Neural cell (in vitro differentiated cells): ENCODE measurements around the gene SLC37A1. TPM values are rescaled to one million over a fixed set of nuclear protein-coding genes. Genes with fewer than 3 reads are reported as not detected.

ENCODE experiments used
- H2AFZ ChIP-seq: fragments of 200-600, 300-800 bp; sonication (generic), shearing (Covaris generic); 2 replicates; pipeline ENCODE4 v1.6.0; 2014; ENCODE audit warnings: low read depth, mild to moderate bottlenecking, antibody characterized with exemption, low read length, moderate library complexity
- H3F3A ChIP-seq: fragments of 200-600 bp; shearing (Covaris generic); 2 replicates; pipeline ENCODE4 v1.6.1; 2016; ENCODE audit warnings: mild to moderate bottlenecking, moderate library complexity, mixed read lengths, antibody characterized with exemption, low read length; ENCODE audit not compliant: insufficient read depth, poor library complexity, severe bottlenecking
- H3K27ac ChIP-seq: fragments of 200-600, 300-800 bp; sonication (generic), shearing (Covaris generic); 2 replicates; pipeline ENCODE4 v1.5.1; 2014; ENCODE audit warnings: mild to moderate bottlenecking, low read length, moderate library complexity
- H3K27me3 ChIP-seq: fragments of 300-800, 200-600 bp; sonication (generic), shearing (Covaris generic); 2 replicates; pipeline ENCODE4 v1.6.0; 2014; ENCODE audit warnings: mild to moderate bottlenecking, low read depth, low read length, moderate library complexity; ENCODE audit not compliant: insufficient read depth
- H3K36me3 ChIP-seq: fragments of 300-800, 200-600 bp; sonication (generic), shearing (Covaris generic); 2 replicates; pipeline ENCODE4 v1.5.1; 2014; ENCODE audit warnings: mild to moderate bottlenecking, antibody characterized with exemption, low read length, moderate library complexity; ENCODE audit not compliant: insufficient read depth
- H3K4me2 ChIP-seq: fragments of 300-800, 200-600 bp; sonication (generic), shearing (Covaris generic); 2 replicates; pipeline ENCODE4 v1.6.0; 2014; ENCODE audit warnings: mild to moderate bottlenecking, low read length
- H3K4me3 ChIP-seq: fragments of 300-800, 200-600 bp; sonication (generic), shearing (Covaris generic); 2 replicates; pipeline ENCODE4 v1.5.1; 2014; ENCODE audit warnings: mild to moderate bottlenecking, low read length, moderate library complexity
- H3K79me2 ChIP-seq: fragments of 200-600 bp; shearing (Covaris generic); replicated peaks from 2 replicates; pipeline ENCODE4 v1.6.0; 2014; ENCODE audit warnings: mild to moderate bottlenecking, low read length, moderate library complexity; ENCODE audit not compliant: insufficient read depth
- H3K9ac ChIP-seq: fragments of 300-800, 200-600 bp; sonication (generic), shearing (Covaris generic); 2 replicates; pipeline ENCODE4 v1.6.1; 2016; ENCODE audit warnings: mild to moderate bottlenecking, low read length, mixed read lengths
- H3K9me2 ChIP-seq: fragments of 200-600 bp; shearing (Covaris generic); 2 replicates; pipeline ENCODE4 v1.6.1; 2016; ENCODE audit warnings: mild to moderate bottlenecking, low read length, mixed read lengths; ENCODE audit not compliant: insufficient read depth
- H3K9me3 ChIP-seq: fragments of 200-600, 300-800 bp; sonication (generic), shearing (Covaris generic); 2 replicates; pipeline ENCODE4 v1.6.1; 2016; ENCODE audit warnings: mild to moderate bottlenecking, mixed run types, low read length, moderate library complexity, mixed read lengths
- H4K20me1 ChIP-seq: fragments of 200-600 bp; shearing (Covaris generic); 2 replicates; pipeline ENCODE4 v1.6.1; 2016; ENCODE audit warnings: mild to moderate bottlenecking, mixed run types; ENCODE audit not compliant: insufficient read depth
- EP300 ChIP-seq: fragments of 450-650 bp; conservative IDR thresholded peaks from 2 replicates; pipeline ENCODE4 v1.6.1; 2014; ENCODE audit warnings: antibody characterized with exemption, mild to moderate bottlenecking, moderate library complexity; ENCODE audit not compliant: poor library complexity, severe bottlenecking
- EZH2 ChIP-seq: fragments of 200-600, 300-800 bp; shearing (Covaris generic), sonication (generic); IDR thresholded peaks from 2 replicates; pipeline ENCODE4 v1.6.1; 2014; ENCODE audit warnings: antibody characterized with exemption, low read length, borderline replicate concordance, mild to moderate bottlenecking; ENCODE audit not compliant: insufficient read depth, poor library complexity, severe bottlenecking
- MXI1 ChIP-seq: fragments of 450-650 bp; conservative IDR thresholded peaks from 2 replicates; pipeline ENCODE4 v1.6.1; 2014; ENCODE audit warnings: antibody characterized with exemption, mild to moderate bottlenecking; ENCODE audit not compliant: poor library complexity, severe bottlenecking
- POLR2AphosphoS5 ChIP-seq: IDR thresholded peaks from 2 replicates; pipeline ENCODE4 v1.6.1; 2012
- RAD21 ChIP-seq: fragments of 450-650 bp; conservative IDR thresholded peaks from 2 replicates; pipeline ENCODE4 v1.6.1; 2014; ENCODE audit warnings: antibody characterized with exemption, mild to moderate bottlenecking, moderate library complexity
- SMC3 ChIP-seq: fragments of 450-650 bp; conservative IDR thresholded peaks from 2 replicates; pipeline ENCODE4 v1.6.1; 2014; ENCODE audit warnings: antibody characterized with exemption, mild to moderate bottlenecking, moderate library complexity; ENCODE audit not compliant: poor library complexity
- TAF1 ChIP-seq: IDR thresholded peaks from 2 replicates; pipeline ENCODE4 v1.6.1; 2012; ENCODE audit warnings: low read depth
- polyA plus RNA-seq: library from polyadenylated mRNA; depleted of rRNA; stranded (reverse); fragments of >200 nt; gene quantifications from 2 replicates; pipeline ENCODE4 v1.2.3, GENCODE V29; 2014
- TF ChIP-seq, protein P1 (sequence below): IDR thresholded peaks from 2 replicates; pipeline ENCODE4 v1.6.1; 2012; ENCODE audit warnings: borderline replicate concordance
- TF ChIP-seq, protein P2 (sequence below): fragments of 450-650 bp; IDR thresholded peaks from 2 replicates; pipeline ENCODE4 v1.5.1; 2014; ENCODE audit warnings: antibody characterized with exemption, mild to moderate bottlenecking, moderate library complexity; ENCODE audit not compliant: poor library complexity, severe bottlenecking

SLC37A1 gene
- polyA plus RNA-seq, 1 donor from 2014 or later, result 60.7 TPM

DNA sequence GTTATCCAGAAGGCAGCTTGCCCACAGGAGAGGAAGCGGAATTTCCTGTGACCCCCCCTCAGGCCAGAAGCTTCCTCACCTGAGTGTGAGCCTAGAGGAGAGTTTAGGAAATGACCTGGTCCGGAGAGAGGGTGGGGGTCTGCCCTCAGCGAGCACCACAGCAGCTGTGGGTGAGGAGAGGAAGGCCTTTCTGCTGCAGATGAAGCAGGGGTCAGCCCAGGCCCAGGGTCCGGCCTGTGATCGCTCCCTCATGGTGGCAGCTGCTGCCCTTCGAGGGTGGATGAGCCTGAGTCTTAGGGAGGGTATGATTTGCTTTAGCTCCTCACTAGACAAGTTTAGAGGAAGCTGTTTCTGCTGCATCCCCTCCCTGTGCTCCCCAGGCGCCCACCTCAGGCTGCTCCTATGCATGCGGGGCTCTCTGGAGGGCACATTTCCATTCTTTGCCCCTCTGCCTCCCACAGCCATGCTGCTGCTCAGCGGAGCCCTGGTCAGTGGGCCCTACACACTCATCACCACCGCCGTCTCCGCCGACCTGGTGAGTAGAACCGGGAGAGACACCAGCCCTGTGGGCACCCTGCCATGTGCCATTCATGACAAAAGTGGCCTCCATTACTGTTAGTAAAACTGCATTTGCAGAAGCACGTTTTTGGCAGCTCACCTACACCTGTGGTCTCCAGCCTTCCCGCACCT is 53.0 kb downstream of the SLC37A1 start:
- no peak for TF ChIP-seq EP300
- TF ChIP-seq MXI1, result no peak
- TF ChIP-seq, protein P1, sequence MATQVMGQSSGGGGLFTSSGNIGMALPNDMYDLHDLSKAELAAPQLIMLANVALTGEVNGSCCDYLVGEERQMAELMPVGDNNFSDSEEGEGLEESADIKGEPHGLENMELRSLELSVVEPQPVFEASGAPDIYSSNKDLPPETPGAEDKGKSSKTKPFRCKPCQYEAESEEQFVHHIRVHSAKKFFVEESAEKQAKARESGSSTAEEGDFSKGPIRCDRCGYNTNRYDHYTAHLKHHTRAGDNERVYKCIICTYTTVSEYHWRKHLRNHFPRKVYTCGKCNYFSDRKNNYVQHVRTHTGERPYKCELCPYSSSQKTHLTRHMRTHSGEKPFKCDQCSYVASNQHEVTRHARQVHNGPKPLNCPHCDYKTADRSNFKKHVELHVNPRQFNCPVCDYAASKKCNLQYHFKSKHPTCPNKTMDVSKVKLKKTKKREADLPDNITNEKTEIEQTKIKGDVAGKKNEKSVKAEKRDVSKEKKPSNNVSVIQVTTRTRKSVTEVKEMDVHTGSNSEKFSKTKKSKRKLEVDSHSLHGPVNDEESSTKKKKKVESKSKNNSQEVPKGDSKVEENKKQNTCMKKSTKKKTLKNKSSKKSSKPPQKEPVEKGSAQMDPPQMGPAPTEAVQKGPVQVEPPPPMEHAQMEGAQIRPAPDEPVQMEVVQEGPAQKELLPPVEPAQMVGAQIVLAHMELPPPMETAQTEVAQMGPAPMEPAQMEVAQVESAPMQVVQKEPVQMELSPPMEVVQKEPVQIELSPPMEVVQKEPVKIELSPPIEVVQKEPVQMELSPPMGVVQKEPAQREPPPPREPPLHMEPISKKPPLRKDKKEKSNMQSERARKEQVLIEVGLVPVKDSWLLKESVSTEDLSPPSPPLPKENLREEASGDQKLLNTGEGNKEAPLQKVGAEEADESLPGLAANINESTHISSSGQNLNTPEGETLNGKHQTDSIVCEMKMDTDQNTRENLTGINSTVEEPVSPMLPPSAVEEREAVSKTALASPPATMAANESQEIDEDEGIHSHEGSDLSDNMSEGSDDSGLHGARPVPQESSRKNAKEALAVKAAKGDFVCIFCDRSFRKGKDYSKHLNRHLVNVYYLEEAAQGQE, result no peak
- TF ChIP-seq RAD21, result no peak
- no peak for TF ChIP-seq EZH2
- TF ChIP-seq POLR2AphosphoS5, result no peak
- TF ChIP-seq SMC3, result no peak
- no peak for TF ChIP-seq TAF1
- Histone ChIP-seq H3K9ac (no peak overlapping the region), H2AFZ (no peak overlapping the region), H3K27me3 (no peaks in the 10 kb centered on the region), H3K27ac (no peak overlapping the region), H3K4me3 (no peak overlapping the region), H3K9me3 (no peaks in the 10 kb centered on the region), H3K4me2 (no peak overlapping the region), H3K79me2 (no peaks in the 10 kb centered on the region), H3K36me3 (peaks cover 17% of the 10 kb centered on the region), H3K9me2 (no peaks in the 10 kb centered on the region), H4K20me1 (no peaks in the 10 kb centered on the region), H3F3A (no peaks in the 10 kb centered on the region)

DNA sequence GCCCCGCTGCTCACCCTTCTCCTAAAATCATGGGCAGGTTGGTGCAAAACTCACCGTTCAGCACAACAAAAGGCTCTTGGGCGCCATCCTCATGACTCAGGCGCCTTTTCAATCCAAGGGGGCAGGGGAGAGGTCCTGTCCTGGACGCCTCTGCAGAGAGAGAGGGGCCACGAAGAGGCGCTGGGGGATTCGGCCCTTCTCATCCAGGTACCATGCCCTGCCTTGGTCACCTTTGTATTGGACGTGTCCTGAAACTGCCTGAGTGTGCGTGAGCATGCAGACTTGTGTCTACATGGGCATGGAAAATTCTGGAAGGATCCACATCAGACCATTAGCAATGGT is 53.5 kb downstream of the SLC37A1 start:
- Histone ChIP-seq H3K9ac (no peak overlapping the region), H3K4me2 (no peak overlapping the region), H3K27ac (no peak overlapping the region), H3K36me3 (peaks cover 17% of the 10 kb centered on the region), H3K79me2 (no peaks in the 10 kb centered on the region), H3K27me3 (no peaks in the 10 kb centered on the region), H3F3A (no peaks in the 10 kb centered on the region), H3K4me3 (no peak overlapping the region), H3K9me3 (no peaks in the 10 kb centered on the region), H2AFZ (no peak overlapping the region), H4K20me1 (no peaks in the 10 kb centered on the region), H3K9me2 (no peaks in the 10 kb centered on the region)
- TF ChIP-seq MXI1 (no peak), TAF1 (no peak), RAD21 (no peak), POLR2AphosphoS5 (no peak), EZH2 (no peak), SMC3 (no peak), EP300 (no peak)
- TF ChIP-seq, protein P1, result no peak
- TF ChIP-seq, protein P2, sequence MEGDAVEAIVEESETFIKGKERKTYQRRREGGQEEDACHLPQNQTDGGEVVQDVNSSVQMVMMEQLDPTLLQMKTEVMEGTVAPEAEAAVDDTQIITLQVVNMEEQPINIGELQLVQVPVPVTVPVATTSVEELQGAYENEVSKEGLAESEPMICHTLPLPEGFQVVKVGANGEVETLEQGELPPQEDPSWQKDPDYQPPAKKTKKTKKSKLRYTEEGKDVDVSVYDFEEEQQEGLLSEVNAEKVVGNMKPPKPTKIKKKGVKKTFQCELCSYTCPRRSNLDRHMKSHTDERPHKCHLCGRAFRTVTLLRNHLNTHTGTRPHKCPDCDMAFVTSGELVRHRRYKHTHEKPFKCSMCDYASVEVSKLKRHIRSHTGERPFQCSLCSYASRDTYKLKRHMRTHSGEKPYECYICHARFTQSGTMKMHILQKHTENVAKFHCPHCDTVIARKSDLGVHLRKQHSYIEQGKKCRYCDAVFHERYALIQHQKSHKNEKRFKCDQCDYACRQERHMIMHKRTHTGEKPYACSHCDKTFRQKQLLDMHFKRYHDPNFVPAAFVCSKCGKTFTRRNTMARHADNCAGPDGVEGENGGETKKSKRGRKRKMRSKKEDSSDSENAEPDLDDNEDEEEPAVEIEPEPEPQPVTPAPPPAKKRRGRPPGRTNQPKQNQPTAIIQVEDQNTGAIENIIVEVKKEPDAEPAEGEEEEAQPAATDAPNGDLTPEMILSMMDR, result no peak
